GM12878 (cell line): ENCODE data around the gene M1AP. TPM values are rescaled to one million over a fixed set of nuclear protein-coding genes. Genes with fewer than 3 reads are reported as not detected.

Experiments used
- ATF7 ChIP-seq: fragments of 450-650 bp; IDR thresholded peaks from 2 replicates; pipeline ENCODE4 v1.6.1; 2016; ENCODE audit warnings: low read depth, mild to moderate bottlenecking
- HCFC1 ChIP-seq: fragments of 150-350 bp; IDR thresholded peaks from 2 replicates; pipeline ENCODE4 v1.6.1; 2014; ENCODE audit warnings: low read length
- IKZF2 ChIP-seq, 2 experiments: fragments of 450-650 bp; IDR thresholded peaks; 2 replicates each; pipeline ENCODE4 v1.6.1; 2017; ENCODE audit warnings: mild to moderate bottlenecking in 2 of 2, moderate library complexity in 2 of 2
- MTA3 ChIP-seq: IDR thresholded peaks from 2 replicates; pipeline ENCODE4 v1.6.1; 2012; ENCODE audit warnings: low read length, inconsistent platforms, borderline replicate concordance
- NBN ChIP-seq: fragments of 450-650 bp; IDR thresholded peaks from 2 replicates; pipeline ENCODE4 v1.6.1; 2016
- NR2C2 ChIP-seq: IDR thresholded peaks from 2 replicates; pipeline ENCODE4 v1.6.1; 2011; ENCODE audit warnings: borderline replicate concordance, low read depth; ENCODE audit not compliant: control insufficient read depth, insufficient read length
- RB1 ChIP-seq: fragments of 450-650 bp; formaldehyde crosslinking; IDR thresholded peaks from 2 replicates; pipeline ENCODE4 v1.6.1; 2017; ENCODE audit warnings: mild to moderate bottlenecking, borderline replicate concordance
- RBBP5 ChIP-seq: fragments of 200-600 bp; sonication (generic); conservative IDR thresholded peaks from 2 replicates; pipeline ENCODE4 v1.6.1; 2016
- SMARCA5 ChIP-seq: fragments of 450-650 bp; IDR thresholded peaks from 2 replicates; pipeline ENCODE4 v1.6.1; 2017; ENCODE audit warnings: mild to moderate bottlenecking
- TBL1XR1 ChIP-seq: IDR thresholded peaks from 2 replicates; pipeline ENCODE4 v1.6.1; 2012; ENCODE audit warnings: low read depth, low read length, improper control_type of control experiment
- WRNIP1 ChIP-seq: IDR thresholded peaks from 2 replicates; pipeline ENCODE4 v1.6.1; 2011; ENCODE audit warnings: low read depth, low read length, improper control_type of control experiment, borderline replicate concordance
- polyA plus RNA-seq, 11 experiments: library from polyadenylated mRNA; depleted of rRNA in 4 of 11; unstranded in 6 of 11; stranded (reverse) in 5 of 11; fragments of >200 nt; fragmentation: Nextera tagmentation in 4 of 11; fragmentation: Illumina TruSeq in 1 of 11; extraction: Ambion mirVana in 4 of 11; extraction: Trizol in 1 of 11; gene quantifications; 1 replicate in 1 of 11; 2 replicates in 10 of 11; pipeline versions ENCODE4 v1.2.1 to v1.2.3, GENCODE V29; 2011 to 2016; ENCODE audit warnings: inconsistent platforms in 2 of 11, missing spikeins in 2 of 11, low read depth in 1 of 11
- total RNA-seq, 4 experiments: library from RNA; depleted of rRNA in 3 of 4; stranded (reverse); fragments of >200 nt in 3 of 4; fragmentation: Illumina TruSeq in 1 of 4; extraction: Trizol in 1 of 4; gene quantifications; 2 replicates each; pipeline versions ENCODE4 v1.2.1 to v1.2.3, GENCODE V29; 2013 to 2021
- TF ChIP-seq, protein P1 (sequence below): fragments of 450-650 bp; IDR thresholded peaks from 2 replicates; pipeline ENCODE4 v1.6.1; 2018; ENCODE audit warnings: mild to moderate bottlenecking, low read depth, moderate library complexity; ENCODE audit not compliant: partially characterized antibody
- TF ChIP-seq, protein P2 (sequence below), 3 experiments: IDR thresholded peaks in 2 of 3; conservative IDR thresholded peaks in 1 of 3; 2 replicates each; pipeline ENCODE4 v1.5.1; 2011; ENCODE audit warnings: low read depth in 3 of 3, low read length in 3 of 3, mild to moderate bottlenecking in 3 of 3, control low read depth in 2 of 3, moderate library complexity in 2 of 3, inconsistent platforms in 1 of 3, mixed read lengths in 1 of 3; ENCODE audit not compliant: control insufficient read depth in 2 of 3, insufficient read depth in 1 of 3; ENCODE audit errors: extremely low read depth in 1 of 3

The M1AP gene
- total and polyA plus RNA-seq, 10 of the 15 experiments (the other 5 are each of a cell fraction or from before 2014, with no cell fraction given) = 0.04 to 0.32 (median 0.16) TPM; not detected in 4

- TF ChIP-seq WRNIP1 = peak; percentile 86; the same call in 1 of the 2 replicates
- TF ChIP-seq TBL1XR1 = no peak
- peak; percentile 75; the same call in 1 of the 2 replicates for TF ChIP-seq SMARCA5
- TF ChIP-seq, protein P1, sequence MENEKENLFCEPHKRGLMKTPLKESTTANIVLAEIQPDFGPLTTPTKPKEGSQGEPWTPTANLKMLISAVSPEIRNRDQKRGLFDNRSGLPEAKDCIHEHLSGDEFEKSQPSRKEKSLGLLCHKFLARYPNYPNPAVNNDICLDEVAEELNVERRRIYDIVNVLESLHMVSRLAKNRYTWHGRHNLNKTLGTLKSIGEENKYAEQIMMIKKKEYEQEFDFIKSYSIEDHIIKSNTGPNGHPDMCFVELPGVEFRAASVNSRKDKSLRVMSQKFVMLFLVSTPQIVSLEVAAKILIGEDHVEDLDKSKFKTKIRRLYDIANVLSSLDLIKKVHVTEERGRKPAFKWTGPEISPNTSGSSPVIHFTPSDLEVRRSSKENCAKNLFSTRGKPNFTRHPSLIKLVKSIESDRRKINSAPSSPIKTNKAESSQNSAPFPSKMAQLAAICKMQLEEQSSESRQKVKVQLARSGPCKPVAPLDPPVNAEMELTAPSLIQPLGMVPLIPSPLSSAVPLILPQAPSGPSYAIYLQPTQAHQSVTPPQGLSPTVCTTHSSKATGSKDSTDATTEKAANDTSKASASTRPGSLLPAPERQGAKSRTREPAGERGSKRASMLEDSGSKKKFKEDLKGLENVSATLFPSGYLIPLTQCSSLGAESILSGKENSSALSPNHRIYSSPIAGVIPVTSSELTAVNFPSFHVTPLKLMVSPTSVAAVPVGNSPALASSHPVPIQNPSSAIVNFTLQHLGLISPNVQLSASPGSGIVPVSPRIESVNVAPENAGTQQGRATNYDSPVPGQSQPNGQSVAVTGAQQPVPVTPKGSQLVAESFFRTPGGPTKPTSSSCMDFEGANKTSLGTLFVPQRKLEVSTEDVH = peak; percentile 37
- no peak for TF ChIP-seq RB1
- no peak for TF ChIP-seq NBN
- no peak for TF ChIP-seq NR2C2
- TF ChIP-seq MTA3 = no peak
- TF ChIP-seq ATF7 = 0 out of 2 replicates have a peak, but pooled peaks have one; percentile 39
- TF ChIP-seq IKZF2 (IDR thresholded peaks at IDR 0.05) = no peak
- TF ChIP-seq HCFC1 = no peak
- TF ChIP-seq RBBP5 = no peak
- TF ChIP-seq, protein P2, sequence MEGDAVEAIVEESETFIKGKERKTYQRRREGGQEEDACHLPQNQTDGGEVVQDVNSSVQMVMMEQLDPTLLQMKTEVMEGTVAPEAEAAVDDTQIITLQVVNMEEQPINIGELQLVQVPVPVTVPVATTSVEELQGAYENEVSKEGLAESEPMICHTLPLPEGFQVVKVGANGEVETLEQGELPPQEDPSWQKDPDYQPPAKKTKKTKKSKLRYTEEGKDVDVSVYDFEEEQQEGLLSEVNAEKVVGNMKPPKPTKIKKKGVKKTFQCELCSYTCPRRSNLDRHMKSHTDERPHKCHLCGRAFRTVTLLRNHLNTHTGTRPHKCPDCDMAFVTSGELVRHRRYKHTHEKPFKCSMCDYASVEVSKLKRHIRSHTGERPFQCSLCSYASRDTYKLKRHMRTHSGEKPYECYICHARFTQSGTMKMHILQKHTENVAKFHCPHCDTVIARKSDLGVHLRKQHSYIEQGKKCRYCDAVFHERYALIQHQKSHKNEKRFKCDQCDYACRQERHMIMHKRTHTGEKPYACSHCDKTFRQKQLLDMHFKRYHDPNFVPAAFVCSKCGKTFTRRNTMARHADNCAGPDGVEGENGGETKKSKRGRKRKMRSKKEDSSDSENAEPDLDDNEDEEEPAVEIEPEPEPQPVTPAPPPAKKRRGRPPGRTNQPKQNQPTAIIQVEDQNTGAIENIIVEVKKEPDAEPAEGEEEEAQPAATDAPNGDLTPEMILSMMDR (IDR thresholded peaks at IDR 0.05 in 2 of 3, conservative IDR thresholded peaks at IDR 0.05 in 1 of 3; ENCODE audit: control insufficient read depth in 2 of 3, extremely low read depth in 1 of 3, insufficient read depth in 1 of 3, low read depth in 3 of 3, low read length in 3 of 3) = peak; percentile 68 to 90 (median 86); a peak in 5 of 6 replicates
Observed at GRCh38 chr2:74587664-74588277, 60.4 kb downstream of the M1AP start (continued).
